Measurements from ENCODE around the gene LAMA3.

Gene LAMA3

DNA sequence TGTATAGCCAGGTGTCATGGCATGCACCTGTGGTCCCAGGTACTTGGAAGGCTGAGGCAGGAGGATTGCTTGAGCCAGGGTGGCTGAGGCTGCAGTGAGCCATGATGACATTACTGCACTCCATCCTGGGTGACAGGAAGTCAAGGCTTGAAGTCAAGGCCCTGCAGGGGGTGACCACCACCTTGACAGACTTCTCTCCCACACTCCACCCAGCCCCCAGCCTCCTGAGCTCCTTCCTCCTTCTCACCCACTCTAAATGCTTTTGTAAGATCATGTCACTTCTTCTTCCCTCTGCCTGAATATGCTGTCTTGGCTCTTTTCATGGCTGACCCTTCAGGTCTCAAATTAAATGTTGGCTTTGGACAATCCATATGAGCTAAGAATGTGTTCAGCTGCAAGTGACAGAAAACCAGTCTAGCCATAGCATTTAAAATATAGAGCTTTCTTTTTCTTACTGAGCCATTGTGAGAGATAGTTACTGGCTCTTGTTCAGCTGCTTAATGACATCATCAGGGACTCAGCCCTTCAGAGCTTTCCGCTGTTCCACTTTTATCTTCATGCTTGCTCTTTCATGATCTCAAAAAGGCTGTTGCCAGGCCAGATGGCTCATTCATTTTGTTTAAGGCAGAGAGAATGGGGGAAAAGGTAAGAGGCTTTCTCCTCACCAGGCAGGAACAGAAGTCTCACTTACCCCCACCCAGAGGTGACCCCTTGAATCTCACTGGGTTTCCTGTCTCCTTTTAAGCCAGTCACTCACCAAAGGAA lies 288.6 kb downstream of the LAMA3 start:
- no peak for DNase-seq

DNA sequence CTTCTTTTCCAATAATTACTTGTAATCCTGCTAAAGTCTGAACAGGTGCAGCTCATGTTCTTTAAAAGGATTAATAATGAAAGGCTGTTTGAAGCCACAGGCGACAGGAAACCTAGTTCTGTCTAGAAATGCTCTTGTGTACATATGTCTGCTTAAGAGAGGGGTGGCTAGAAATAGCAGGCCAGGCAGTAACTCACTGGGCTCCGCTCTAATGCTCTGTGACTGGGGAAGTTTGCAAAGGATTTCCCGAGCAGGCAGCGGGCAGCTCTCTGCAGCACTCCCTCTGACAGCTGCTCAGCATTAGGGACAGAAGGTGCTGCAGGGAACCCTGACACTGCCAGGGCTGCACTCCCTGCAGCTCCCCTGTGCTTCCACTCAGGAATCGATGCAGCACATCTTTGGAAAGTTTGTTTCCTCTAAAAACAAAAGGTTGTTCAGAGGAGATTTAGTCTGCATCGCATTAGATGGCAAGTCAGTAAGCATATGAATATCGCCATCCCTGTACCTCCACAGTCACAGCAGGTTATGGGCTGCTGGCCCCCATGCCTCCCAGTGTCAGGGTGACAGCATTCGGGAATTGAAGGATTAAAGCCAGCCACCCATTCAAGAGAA lies 292.2 kb downstream of the LAMA3 start:
- peak in 2 of 14 donors; percentile 28 to 51 for DNase-seq

DNA sequence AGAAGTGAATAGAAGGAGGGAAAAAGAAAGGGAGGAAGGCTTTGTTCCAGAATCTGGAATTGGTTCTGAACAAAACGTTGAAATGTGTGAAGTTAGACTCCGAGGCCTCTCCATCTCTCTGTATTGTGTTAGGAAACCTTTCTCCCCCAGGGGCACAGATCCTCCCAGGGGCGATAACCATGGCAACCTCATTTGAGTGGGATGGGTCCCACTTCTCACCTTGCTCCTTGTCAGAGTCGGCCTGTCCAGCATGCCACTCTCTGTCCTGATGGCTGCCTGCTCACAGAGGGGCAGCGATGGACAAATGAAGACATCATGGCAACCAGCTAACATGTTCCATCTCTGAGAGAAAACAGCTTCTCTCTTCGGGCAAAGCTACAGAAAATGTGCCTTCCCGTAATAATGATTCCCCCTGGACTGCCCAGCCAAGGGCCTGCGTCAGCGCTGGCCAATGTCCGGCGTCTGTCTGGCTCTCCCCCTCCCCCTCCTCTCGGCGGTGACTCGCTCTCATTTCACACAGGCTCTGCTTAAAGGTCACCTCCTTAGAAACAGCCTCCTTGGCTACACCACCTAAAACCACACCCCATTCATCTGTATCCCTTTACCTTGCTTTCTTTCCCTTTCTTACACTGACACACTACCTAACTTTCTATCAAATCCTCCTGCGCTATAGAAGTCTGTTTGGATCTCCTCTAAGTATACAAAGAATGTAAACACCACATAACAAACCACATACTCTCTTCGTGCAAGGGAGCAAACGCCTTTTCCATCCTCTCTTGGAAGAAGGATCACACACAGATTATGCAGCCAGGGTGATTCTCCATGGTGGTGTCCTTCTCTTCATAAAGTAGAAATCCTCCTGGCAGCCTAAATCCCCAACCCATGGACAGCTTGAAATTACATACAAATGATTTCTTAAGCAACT lies 293.2 kb downstream of the LAMA3 start:
- peak in 9 of 14 donors; percentile 17 to 82 (median 38) for DNase-seq

DNA sequence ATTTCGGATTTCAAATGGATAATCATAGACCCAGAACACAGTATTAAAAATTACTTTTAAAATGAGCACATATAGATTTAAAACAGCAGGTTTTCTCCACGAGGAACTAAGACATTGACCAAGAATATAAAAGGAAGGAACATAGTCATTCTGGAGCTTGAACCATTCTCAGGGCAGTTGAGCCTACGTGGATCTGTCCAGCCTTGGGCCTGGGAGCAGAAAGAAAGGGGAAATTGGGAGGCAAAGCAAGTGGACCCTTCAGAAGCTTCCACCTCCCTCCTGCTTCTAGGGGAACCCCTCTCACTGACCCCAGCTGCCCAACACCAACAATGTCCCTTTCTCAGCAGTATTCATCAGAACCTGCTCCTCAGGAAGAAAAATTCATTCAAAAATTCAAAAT lies 293.9 kb downstream of the LAMA3 start:
- DNase-seq = no peak

DNA sequence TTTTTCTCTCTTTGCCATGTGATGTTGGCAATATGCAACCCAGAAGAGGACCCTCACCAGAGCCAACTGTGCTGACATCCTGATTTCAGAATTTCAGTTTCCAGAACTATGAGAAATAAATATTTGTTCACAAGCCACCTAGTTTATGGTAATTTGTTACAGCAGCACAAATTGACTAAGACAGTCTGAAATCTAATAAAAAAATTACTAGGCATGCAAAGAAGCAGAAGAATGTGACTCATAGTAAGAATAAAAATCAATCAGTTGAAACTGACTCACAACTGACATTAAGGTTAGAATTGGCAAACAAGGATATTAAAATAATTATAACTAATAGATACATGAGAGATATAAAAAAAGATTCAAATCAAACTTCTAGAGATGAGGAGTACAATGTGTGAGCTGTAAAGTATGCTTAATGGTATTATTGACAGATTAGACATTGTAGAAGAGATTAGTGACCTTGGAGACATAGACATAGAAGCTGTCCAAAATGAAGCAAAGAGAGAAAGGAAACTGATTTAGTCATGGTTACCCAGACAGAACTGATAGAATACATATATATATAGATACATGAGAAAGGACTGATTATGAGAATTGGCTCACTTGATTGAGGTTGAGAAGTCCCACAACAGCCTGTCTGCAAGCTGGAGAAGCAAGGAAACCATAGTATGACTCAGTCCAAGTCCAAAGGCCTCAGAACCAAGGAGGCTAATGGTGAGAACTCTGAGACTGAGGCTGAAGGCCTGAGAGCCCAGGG lies 297.5 kb downstream of the LAMA3 start:
- no peak for DNase-seq

DNA sequence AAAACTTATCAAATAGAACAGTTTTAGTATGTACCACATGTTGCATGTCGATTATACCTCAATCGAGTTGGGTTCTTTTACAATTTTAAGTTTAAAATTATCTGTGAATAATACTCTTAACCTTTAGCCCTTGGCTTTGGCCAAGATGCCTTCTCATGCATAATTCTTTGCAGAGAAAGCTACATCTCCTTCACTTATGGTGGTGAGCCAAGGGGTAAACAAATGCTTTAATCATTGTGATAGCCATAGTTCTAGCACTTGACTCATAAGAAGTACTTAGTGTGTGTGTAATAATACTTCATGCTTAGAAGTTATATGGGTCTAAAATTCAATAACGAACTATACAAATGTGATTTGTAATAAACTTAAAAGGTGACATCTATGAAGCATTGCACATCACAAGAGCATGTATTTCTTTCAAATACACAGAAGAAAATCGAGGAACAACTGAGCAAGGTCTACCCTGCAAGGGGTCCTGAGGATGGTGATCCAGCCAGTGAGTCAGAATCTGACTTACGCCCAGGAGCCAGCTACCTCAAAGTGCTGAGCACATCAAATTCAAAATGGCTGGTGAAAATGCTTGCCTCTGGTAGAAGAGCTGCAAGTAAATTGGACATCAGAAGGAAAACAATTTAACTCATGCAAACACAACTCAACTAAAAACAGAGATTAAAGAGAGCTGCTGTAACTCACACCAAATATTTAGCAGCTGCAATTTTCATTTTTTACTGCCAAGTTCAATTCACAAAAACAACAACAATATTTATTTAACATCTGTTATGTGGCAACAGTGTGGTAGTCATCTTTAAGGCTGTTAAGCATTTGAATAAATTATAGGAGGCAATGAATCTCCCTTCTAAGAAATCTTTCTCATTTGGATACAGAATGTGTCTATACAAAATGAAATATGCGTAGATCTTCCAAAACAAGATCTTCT lies 301.5 kb downstream of the LAMA3 start:
- DNase-seq = no peak

DNA sequence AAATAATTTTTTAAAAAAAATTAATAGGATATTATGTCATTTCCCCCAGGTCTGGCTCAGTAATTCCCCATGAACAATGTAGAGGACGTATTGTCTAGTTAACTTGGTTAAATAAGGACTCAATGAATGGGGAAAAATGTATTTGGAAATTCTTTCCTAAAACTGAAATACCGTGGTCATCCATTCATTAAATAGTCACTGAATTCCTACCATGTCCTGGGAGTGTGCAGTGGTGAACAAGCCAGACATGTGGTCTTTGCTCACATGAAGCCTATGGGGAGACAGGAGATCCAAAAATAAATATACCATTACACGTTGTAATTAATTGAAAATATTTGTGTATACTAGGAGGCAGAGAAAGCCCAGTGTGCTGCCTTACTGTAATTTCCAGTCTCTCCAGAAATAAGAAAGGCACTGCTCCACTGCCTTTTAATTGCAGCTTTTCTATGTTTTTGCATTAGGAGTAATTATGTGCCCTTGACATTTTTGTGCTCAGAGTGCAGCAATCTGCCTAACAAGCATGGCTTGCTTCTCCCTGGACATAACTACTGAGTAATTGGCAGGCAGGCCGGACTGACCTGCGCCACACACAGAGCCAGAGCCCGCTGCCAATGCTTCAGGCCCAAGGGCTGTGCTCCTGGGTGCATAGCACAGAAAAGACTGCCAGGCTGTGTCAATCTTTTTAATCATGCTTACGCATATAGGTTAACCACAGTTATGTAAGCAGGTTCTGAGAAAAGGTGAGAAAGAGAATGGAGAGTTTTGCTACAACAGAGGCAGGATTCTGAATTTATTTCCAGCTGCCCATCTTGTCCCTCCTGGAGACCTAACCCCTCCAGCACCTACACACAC lies 303.1 kb downstream of the LAMA3 start:
- peak in 8 of 14 donors; percentile 18 to 91 (median 36) for DNase-seq

DNA sequence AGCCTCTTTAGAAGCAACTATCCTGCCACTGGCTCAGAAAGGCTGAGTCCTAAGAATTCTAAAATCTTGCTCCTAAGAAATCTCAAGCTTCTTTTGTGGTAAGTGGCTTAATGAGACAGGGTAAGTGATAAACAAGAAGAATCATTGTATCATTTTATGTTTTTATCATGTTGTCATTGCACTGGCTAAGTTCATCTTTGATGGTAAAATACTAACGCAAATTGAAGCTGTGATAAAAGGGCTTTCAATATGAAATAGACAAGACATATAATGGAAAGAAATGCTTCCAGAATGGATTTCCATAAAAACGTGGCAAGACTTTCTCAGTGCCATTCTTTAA lies 303.7 kb downstream of the LAMA3 start:
- no peak for DNase-seq

DNA sequence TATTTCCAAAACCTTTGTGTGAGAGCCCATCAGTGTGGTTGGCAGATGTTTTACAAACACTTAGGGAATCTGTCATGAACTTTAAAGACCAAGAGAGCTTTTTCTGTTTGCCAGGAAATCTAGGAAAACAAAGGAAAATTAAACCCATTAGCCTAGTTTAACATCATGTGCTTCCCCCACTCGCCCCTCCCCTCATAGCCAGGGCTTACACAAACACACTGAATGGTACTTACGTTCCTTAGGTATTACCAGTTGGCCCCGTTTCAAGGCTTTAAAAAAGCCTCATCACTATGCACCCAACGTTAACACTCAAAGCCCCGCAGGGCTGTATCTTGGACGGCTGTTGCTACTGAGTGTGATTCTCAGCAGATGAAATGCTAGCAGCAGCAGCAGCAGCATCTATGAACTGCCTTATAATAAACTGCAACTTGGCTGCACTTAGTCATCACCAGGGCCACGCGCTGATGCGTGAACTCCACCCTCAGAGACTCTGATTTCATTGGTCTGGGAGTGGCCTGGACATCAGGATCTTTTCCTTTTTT lies 305.2 kb downstream of the LAMA3 start:
- peak in 5 of 14 donors; percentile 6 to 46 (median 25) for DNase-seq

DNA sequence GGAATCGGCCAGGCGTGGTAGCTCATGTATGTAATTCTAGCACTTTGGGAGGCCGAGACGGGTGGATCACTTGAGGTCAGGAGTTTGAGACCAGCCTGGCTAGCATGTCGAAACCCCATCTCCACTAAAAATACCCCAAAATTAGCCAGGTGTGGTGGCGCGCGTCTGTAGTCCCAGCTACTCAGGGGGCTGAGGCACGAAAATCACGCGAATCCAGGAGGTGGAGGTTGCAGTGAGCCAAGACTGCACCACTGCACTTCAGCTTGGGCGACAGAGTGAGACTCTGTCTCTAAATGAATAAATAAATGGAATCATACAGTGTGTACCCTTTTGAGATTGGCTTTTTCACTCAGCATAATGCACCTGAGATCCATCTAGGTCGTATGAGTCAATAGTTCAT lies 305.9 kb downstream of the LAMA3 start:
- DNase-seq = no peak

DNA sequence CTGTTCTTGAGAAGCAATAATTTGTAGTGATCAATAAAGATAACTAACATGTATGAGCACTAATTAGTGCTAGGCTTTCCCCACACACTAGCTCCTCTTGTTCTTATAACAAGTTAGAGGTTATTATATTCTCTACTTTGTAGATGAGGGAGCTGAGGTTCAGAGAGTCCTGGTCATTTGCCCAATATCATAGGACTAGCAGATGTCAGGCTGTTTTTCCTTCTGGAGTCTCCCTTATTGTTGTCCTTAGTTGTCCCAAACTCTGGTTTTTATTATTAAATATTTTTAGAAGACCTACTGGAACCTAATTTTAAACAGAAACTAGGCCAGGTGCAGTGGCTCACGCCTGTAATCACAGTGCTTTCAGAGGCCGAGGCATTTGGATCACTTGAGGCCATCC lies 308.8 kb downstream of the LAMA3 start:
- DNase-seq = peak in 1 of 14 donors; percentile 12

DNA sequence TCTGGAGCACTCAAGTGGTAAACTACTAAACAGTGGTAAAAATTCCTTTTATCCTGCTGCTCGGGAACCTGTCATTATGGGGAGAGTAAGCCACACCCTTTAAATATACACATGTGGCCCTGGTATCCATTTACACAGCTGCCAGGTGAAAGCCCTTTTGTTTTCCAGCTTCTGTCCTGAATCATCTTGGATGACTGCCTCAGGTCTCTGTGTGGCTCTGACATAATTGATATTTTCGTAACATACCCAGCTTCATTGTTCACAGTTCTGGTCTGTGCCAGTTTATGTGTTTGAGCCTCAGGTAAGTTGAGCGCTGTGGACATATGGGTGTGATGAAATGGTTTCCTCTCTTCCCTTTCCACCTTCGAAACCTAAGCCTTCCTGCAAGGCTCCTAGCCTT lies 309.6 kb downstream of the LAMA3 start:
- no peak for DNase-seq

DNA sequence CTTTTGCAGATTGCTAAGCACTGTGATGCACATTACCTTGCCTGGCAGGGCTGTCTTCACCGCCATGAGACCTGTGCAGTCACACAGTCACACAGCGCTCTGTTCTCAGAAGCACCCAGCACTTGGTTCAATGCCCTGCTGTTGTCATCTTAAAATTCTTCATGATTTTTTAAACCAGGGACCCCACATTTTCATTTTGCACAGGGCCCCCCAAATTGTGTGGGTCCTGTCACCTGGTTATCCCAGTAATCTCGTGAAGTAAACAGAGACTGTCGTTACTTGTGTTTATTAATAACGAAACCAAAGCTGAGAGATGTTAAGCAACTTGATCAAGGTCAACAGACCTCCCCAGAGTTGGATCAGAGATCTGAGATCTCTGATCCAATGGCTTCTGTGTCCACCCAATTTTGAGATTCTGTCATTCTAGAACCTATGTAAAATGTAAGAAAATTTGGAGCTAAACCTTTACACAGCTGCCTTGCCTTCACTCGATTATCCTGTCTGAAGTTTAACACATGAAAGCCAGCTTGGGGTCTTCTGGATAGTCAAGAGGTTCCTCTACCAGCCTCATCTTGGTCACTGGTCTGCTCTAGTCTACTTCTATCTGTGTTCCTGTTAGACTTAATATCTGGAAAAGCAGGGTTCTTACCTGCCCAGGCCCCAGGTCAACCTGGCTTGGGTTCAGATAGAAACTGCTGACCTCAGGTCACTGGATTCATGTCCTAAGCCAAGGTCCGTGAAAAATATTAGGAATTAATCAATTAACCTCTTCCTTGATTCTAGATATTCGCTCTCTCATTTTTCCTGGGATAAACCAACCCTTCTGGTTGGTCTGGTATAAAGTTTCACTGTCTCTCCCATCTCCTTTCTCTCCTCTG lies 311.6 kb downstream of the LAMA3 start:
- DNase-seq = no peak

DNA sequence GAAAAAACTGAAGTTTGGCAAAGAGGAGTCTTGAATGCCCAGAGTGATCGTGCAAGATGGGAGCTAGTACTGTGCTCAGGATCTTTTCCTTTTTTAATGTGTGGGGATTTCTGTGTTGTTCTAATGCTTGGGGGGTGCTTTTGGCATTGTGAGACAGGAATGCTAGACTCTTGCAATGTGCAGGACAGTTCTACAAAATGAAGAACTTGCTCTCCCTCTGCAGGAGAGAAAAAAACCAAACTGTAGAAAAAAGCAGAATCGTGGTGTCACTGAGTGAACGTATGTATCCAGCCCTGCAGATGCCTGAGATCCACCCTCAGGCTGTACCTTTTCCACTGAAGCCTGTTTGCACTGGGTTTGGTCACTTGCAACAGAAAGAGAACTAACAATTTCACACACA lies 313.2 kb downstream of the LAMA3 start:
- DNase-seq = no peak

DNA sequence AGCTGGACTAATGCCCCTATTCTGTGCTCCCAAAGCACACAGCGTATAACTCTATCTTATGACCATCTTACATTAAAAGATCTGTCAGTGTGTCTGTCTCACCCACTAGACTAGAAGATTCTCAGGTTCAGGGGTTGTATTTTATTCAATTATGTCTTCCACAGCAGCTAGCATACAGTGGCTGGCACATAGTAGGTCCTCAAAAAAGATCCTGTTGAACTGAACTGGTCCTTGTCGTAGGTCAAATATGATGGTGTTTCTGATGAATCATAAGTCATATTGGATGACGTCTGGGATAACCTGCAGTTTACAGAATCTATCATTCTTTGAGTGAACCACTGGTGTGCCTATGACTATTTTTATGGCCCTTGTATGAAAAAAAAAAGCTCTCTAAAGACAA lies 314.0 kb downstream of the LAMA3 start:
- DNase-seq = no peak

DNA sequence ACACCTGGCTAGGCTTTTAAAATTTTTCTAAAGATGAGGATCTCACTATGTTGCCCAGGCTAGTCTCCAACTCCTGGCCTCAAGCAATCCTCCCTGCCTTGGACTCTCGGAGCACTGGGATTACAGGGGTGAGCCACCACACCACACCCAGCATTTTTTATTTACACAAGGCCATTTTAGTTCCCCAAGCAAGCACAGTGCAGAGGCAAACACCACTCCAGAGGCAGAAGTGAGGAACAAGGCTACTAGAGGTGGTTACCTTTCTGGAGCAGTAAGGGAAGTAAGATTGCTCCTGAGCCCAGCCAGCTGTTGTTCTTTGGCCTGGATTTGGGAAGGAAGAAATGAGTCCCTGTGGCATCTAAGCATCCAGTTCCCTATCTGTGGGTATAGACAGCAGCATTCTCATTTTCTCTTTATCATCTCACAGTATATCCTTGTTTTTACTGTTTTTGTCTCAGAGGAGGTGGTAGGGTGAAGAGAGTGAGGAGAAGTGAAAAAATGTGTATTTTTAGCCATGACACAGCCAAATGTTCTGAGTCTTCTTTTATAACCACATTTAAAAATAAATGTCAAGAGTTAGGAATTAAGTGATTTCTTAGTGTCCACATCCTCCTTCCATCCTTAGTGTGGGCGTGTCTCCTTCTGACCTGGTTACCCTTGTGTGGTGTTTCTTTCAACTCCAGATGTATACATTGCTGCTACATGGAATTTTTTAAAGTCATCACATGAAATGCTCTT lies 314.8 kb downstream of the LAMA3 start:
- no peak for DNase-seq
